Activated naive CD4-positive, alpha-beta T cell treated with Interleukin-2 at 50 U/mL for 16 hours (primary cell): Measurements from ENCODE around the gene ZNF670.
"Not testable (repeated sequence)": the region's sequence is repeated elsewhere in the genome, so short reads cannot be mapped to it uniquely, and the experiment has no call there.

ENCODE experiments used
- DNase-seq: peaks from one replicate; pipeline ENCODE4 v3.0.0-alpha.2; 2020

The ZNF670 gene

GRCh38 chr1:247078258-247079140, at the start of gene ZNF670:
Gene ZNF670, minus strand, starts transcription at chr1:247078811. Its CDS starts 215 bp downstream, at chr1:247078596.
- peak; percentile 89 for DNase-seq

GRCh38 chr1:247127519-247128282, 49.1 kb upstream of the ZNF670 start:
- DNase-seq = not testable (repeated sequence)

- DNase-seq = not testable (repeated sequence)
Observed at GRCh38 chr1:247126601-247127000, 48.0 kb upstream of the ZNF670 start.

- DNase-seq = not testable (repeated sequence)
Observed at GRCh38 chr1:247126166-247126565, 47.6 kb upstream of the ZNF670 start.

- no peak for DNase-seq
Observed at GRCh38 chr1:247121382-247121781, 42.8 kb upstream of the ZNF670 start.

GRCh38 chr1:247120408-247120668, 41.7 kb upstream of the ZNF670 start:
- DNase-seq = not testable (repeated sequence)

- no peak for DNase-seq
Observed at GRCh38 chr1:247119600-247120407, 41.2 kb upstream of the ZNF670 start.

GRCh38 chr1:247118946-247119446, 40.4 kb upstream of the ZNF670 start:
- DNase-seq = peak; percentile 27

- no peak for DNase-seq
Observed at GRCh38 chr1:247115545-247115944, 36.9 kb upstream of the ZNF670 start.

- DNase-seq = no peak
Observed at GRCh38 chr1:247115141-247115510, 36.5 kb upstream of the ZNF670 start.

GRCh38 chr1:247114351-247115140, 35.9 kb upstream of the ZNF670 start:
- DNase-seq = no peak

GRCh38 chr1:247113733-247114271, 35.2 kb upstream of the ZNF670 start:
- DNase-seq = no peak

- DNase-seq = no peak
Observed at GRCh38 chr1:247113094-247113497, 34.5 kb upstream of the ZNF670 start.

- no peak for DNase-seq
Observed at GRCh38 chr1:247112479-247112781, 33.8 kb upstream of the ZNF670 start.

- no peak for DNase-seq
Observed at GRCh38 chr1:247111700-247112478, 33.3 kb upstream of the ZNF670 start.

- no peak for DNase-seq
Observed at GRCh38 chr1:247111259-247111699, 32.7 kb upstream of the ZNF670 start.

GRCh38 chr1:247110627-247111258, 32.1 kb upstream of the ZNF670 start:
- peak; percentile 37 for DNase-seq

GRCh38 chr1:247107694-247108093, 29.1 kb upstream of the ZNF670 start:
- no peak for DNase-seq

GRCh38 chr1:247105966-247106365, 27.4 kb upstream of the ZNF670 start:
- no peak for DNase-seq

GRCh38 chr1:247104965-247105364, 26.4 kb upstream of the ZNF670 start:
- DNase-seq = no peak
